Spleen (tissue), 11 donors: ENCODE data around the gene POLR2J. TPM values are rescaled to one million over a fixed set of nuclear protein-coding genes. Genes with fewer than 3 reads are reported as not detected.
A peak's percentile ranks its signal among the peaks of the same experiment; 100 is the strongest.

Source experiments
- DNase-seq: peaks from one replicate; pipeline ENCODE4 v3.0.0-alpha.2; 2020
- H3K27ac ChIP-seq, 8 donors: fragments of 200-600 bp; sonication (generic) in 7 of 8; 1 replicate in 4 of 8; 2 replicates in 4 of 8; pipeline versions ENCODE4 v1.5.0 to v1.8.0; 2016 to 2021; ENCODE audit warnings: inconsistent platforms in 4 of 8, mild to moderate bottlenecking in 4 of 8, moderate library complexity in 1 of 8
- H3K27me3 ChIP-seq, 7 donors: fragments of 200-600 bp; sonication (generic) in 6 of 7; replicated peaks in 1 of 7; 1 replicate in 4 of 7; 2 replicates in 3 of 7; pipeline versions ENCODE4 v1.5.0 to v1.8.0; 2016 to 2021; ENCODE audit warnings: inconsistent platforms in 3 of 7, mild to moderate bottlenecking in 1 of 7
- H3K36me3 ChIP-seq, 6 donors: fragments of 200-600 bp; sonication (generic) in 5 of 6; 1 replicate in 4 of 6; 2 replicates in 2 of 6; pipeline versions ENCODE4 v1.5.0 to v1.8.0; 2016 to 2021; ENCODE audit warnings: inconsistent platforms in 2 of 6
- H3K4me1 ChIP-seq, 6 donors: fragments of 200-600 bp; sonication (generic) in 5 of 6; 1 replicate in 3 of 6; 2 replicates in 3 of 6; pipeline versions ENCODE4 v1.5.0 to v1.8.0; 2016 to 2021; ENCODE audit warnings: inconsistent platforms in 3 of 6
- H3K4me3 ChIP-seq, 8 donors: fragments of 200-600 bp; sonication (generic) in 7 of 8; 1 replicate in 4 of 8; 2 replicates in 4 of 8; pipeline versions ENCODE4 v1.5.0 to v1.8.0; 2016 to 2021; ENCODE audit warnings: inconsistent platforms in 4 of 8, mild to moderate bottlenecking in 4 of 8, moderate library complexity in 2 of 8
- H3K9me3 ChIP-seq, 8 donors: fragments of 200-600 bp; sonication (generic) in 7 of 8; 1 replicate in 4 of 8; 2 replicates in 4 of 8; pipeline versions ENCODE4 v1.5.0 to v1.8.0; 2016 to 2021; ENCODE audit warnings: inconsistent platforms in 4 of 8
- POLR2A ChIP-seq, 3 donors: fragments of 450-650 bp; IDR thresholded peaks; one replicate each; pipeline ENCODE4 v1.5.1; 2017; ENCODE audit warnings: antibody characterized with exemption in 3 of 3, mild to moderate bottlenecking in 1 of 3
- POLR2AphosphoS5 ChIP-seq, 3 donors: sonication (generic); formaldehyde crosslinking; IDR thresholded peaks; one replicate each; pipeline ENCODE4 v1.5.1; 2017; ENCODE audit warnings: antibody characterized with exemption in 3 of 3
- WGBS, 5 donors: extraction: QIAGEN DNeasy Blood & Tissue Kit in 3 of 5; methylation state at CpG; one replicate each; pipeline versions ENCODE4 v1.1.5 to v1.1.7; 2013 to 2018; 5-methylcytosine and 5-hydroxymethylcytosine counted together
- intact Hi-C: fragments of 100-400 bp; cut with DNase I; formaldehyde crosslinking; loops from one replicate; pipeline ENCODE4 v1.15.0; 2023; ENCODE audit warnings: low total_unique reads
- microRNA-seq, 3 donors: library from miRNA; unstranded; fragments of <30 nt; microRNA quantifications; one replicate each; pipeline versions ENCODE4 to v1.1.0, GENCODE V29; 2019 to 2020
- polyA plus RNA-seq, 3 donors: library from polyadenylated mRNA; stranded (reverse); fragments of 200-250 nt; gene quantifications; one replicate each; pipeline ENCODE4 v1.2.1, GENCODE V29; 2013
- total RNA-seq, 7 donors: library from RNA; depleted of rRNA in 3 of 7; stranded (reverse); fragments of >200 nt in 3 of 7; fragmentation: NEBNext Ultra II Directional in 4 of 7; extraction: Animal tissue kit (Norgen Biotek cat#: 25700) in 4 of 7; gene quantifications; one replicate each; pipeline versions ENCODE4 v1.1.0 to v1.2.1, GENCODE V29; 2016 to 2021
- donor health status: healthy with polysubstance abuse.
- donor health status: DM: no; HTN: no; CAD: no; lungs with moderate emphysema.
- donor health status: DM: no; HTN: no; CAD: no.
- donor health status: Bipolar disorder and iron deficiency.
- donor health status: healthy.
- donor health status: DM: no; HTN: no; CAD: no.
- donor health status: DM: yes; HTN: yes; CAD: no.

The POLR2J gene
- total and polyA plus RNA-seq, 10 donors, result 8.4 to 98.8 (median 32.2) TPM

- intact Hi-C loops, result no loop called here
- H3K4me3 ChIP-seq, result peak overlapping the region in 1 of 8 donors; percentile 63
- H3K27me3 ChIP-seq, result no peaks in the 10 kb centered on the region
- TF ChIP-seq POLR2A (IDR thresholded peaks at IDR 0.05) (no peak), POLR2AphosphoS5 (IDR thresholded peaks at IDR 0.05) (peak in 2 of 3 donors; percentile 42 to 56)
- peaks cover 0 to 69% (median 7%) of the 10 kb centered on the region in 6 donors for H3K36me3 ChIP-seq
- H3K27ac ChIP-seq, result peak overlapping the region; percentile 91 to 99 (median 98)
- DNase-seq, result no peak
- no peaks in the 10 kb centered on the region for H3K9me3 ChIP-seq
- H3K4me1 ChIP-seq, result peaks cover 40 to 100% (median 85%) of the 10 kb centered on the region in 6 donors
- 52 to 79% (median 70%) methylated on average over 10 to 12 of the region's 12 CpGs for WGBS, 5 donors
Observed at GRCh38 chr7:102424129-102424551, 54.6 kb downstream of the POLR2J start.

Small RNA genes within 50 kb of the gene (microRNA-seq; reads per million reads assigned to microRNA genes)
- gene MIR4467 (0 to 0.72 (median 0.35) reads per million in 3 donors), gene MIR5090 (4.8 to 7.0 (median 6.1) reads per million in 3 donors)

Other genes starting within 250 kb of the POLR2J start
- gene SH2B2, start 192.1 kb downstream of the POLR2J start, total RNA-seq, result 10 to 100 TPM; 23.2 to 36.9 (median 29.4) TPM
- 10 to 100 TPM; 13.4 to 31.2 (median 15.5) TPM for gene SH2B2, start 192.1 kb downstream of the POLR2J start, polyA plus RNA-seq
- not detected for gene SPDYE6, start 122.5 kb downstream of the POLR2J start, total RNA-seq
- gene SPDYE6, start 122.5 kb downstream of the POLR2J start, polyA plus RNA-seq, result under 1 TPM in 1 of 3 donors, not detected in 2; 0.06 TPM
- 10 to 100 TPM; 25.0 to 33.4 (median 28.8) TPM for gene PRKRIP1, start 82.6 kb downstream of the POLR2J start, total RNA-seq
- gene PRKRIP1, start 82.6 kb downstream of the POLR2J start, polyA plus RNA-seq, result 10 to 100 TPM; 27.4 to 45.7 (median 43.6) TPM
- 100 to 1,000 TPM in 3 of 7 donors, 10 to 100 TPM in 4; 75.3 to 146 (median 90.5) TPM for gene ORAI2, start 45.3 kb downstream of the POLR2J start, total RNA-seq
- gene ORAI2, start 45.3 kb downstream of the POLR2J start, polyA plus RNA-seq, result 10 to 100 TPM; 31.5 to 74.4 (median 35.4) TPM
- gene ALKBH4, start 14.1 kb downstream of the POLR2J start, total RNA-seq, result 10 to 100 TPM in 6 of 7 donors, 1 to 10 TPM in 1; 9.6 to 15.1 (median 10.7) TPM
- gene ALKBH4, start 14.1 kb downstream of the POLR2J start, polyA plus RNA-seq, result 10 to 100 TPM in 1 of 3 donors, 1 to 10 TPM in 2; 9.0 to 11.1 (median 9.2) TPM
- gene LRWD1, start 13.9 kb downstream of the POLR2J start, total RNA-seq, result 10 to 100 TPM; 19.9 to 42.2 (median 24.1) TPM
- gene LRWD1, start 13.9 kb downstream of the POLR2J start, polyA plus RNA-seq, result 10 to 100 TPM; 22.1 to 37.3 (median 33.7) TPM
- 10 to 100 TPM; 16.7 to 50.5 (median 22.7) TPM for gene RASA4B, start 38.9 kb upstream of the POLR2J start, total RNA-seq
- 10 to 100 TPM; 18.5 to 42.2 (median 24.6) TPM for gene RASA4B, start 38.9 kb upstream of the POLR2J start, polyA plus RNA-seq
- 10 to 100 TPM; 14.2 to 31.0 (median 25.8) TPM for gene UPK3BL2, start 64.8 kb upstream of the POLR2J start, total RNA-seq
- gene UPK3BL2, start 64.8 kb upstream of the POLR2J start, polyA plus RNA-seq, result 10 to 100 TPM; 11.5 to 27.4 (median 18.8) TPM
- gene SPDYE2, start 72.3 kb upstream of the POLR2J start, total RNA-seq, result under 1 TPM in 2 of 7 donors, not detected in 5; 0.37 to 0.52 TPM
- gene SPDYE2, start 72.3 kb upstream of the POLR2J start, polyA plus RNA-seq, result under 1 TPM in 1 of 3 donors, not detected in 2; 0.13 TPM
- gene POLR2J3, start 93.7 kb upstream of the POLR2J start, total RNA-seq, result 10 to 100 TPM; 32.6 to 63.8 (median 44.3) TPM
- gene POLR2J3, start 93.7 kb upstream of the POLR2J start, polyA plus RNA-seq, result 10 to 100 TPM; 26.9 to 67.3 (median 40.3) TPM
- gene RASA4, start 137.8 kb upstream of the POLR2J start, total RNA-seq, result 100 to 1,000 TPM in 1 of 7 donors, 10 to 100 TPM in 6; 48.0 to 119 (median 60.6) TPM
- 10 to 100 TPM; 34.5 to 51.2 (median 38.5) TPM for gene RASA4, start 137.8 kb upstream of the POLR2J start, polyA plus RNA-seq
- 10 to 100 TPM; 18.5 to 57.4 (median 35.9) TPM for gene UPK3BL1, start 163.9 kb upstream of the POLR2J start, total RNA-seq
- 100 to 1,000 TPM in 2 of 3 donors, 10 to 100 TPM in 1; 54.5 to 206 (median 108) TPM for gene UPK3BL1, start 163.9 kb upstream of the POLR2J start, polyA plus RNA-seq
- gene SPDYE2B, start 171.4 kb upstream of the POLR2J start, total RNA-seq, result not detected
- not detected for gene SPDYE2B, start 171.4 kb upstream of the POLR2J start, polyA plus RNA-seq
- gene POLR2J2, start 192.7 kb upstream of the POLR2J start, total RNA-seq, result 10 to 100 TPM in 5 of 7 donors, 1 to 10 TPM in 2; 9.3 to 21.1 (median 11.6) TPM
- gene POLR2J2, start 192.7 kb upstream of the POLR2J start, polyA plus RNA-seq, result 1 to 10 TPM in 2 of 3 donors, under 1 TPM in 1; 0.99 to 3.5 (median 3.0) TPM